OCI-LY7 (cell line): Measurements from ENCODE around the gene KDM4F. TPM values are rescaled to one million over a fixed set of nuclear protein-coding genes. Genes with fewer than 3 reads are reported as not detected.

Experiments
- total RNA-seq, 2 experiments: library from RNA; depleted of rRNA in 1 of 2; stranded (reverse); fragments of >200 nt in 1 of 2; shearing (Covaris generic) in 1 of 2; gene quantifications; 2 replicates each; pipeline ENCODE4 v1.2.3, GENCODE V29; 2014 to 2022

Gene KDM4F
- total RNA-seq, 2 experiments from 2014 or later = not detected

Other genes with a start within 250 kb of the KDM4F start
- 42.5 and 52.3 TPM in 2 replicates for gene CWC15, start 75.9 kb upstream of the KDM4F start, total RNA-seq (2014; rRNA removed; shearing (Covaris generic))
- 66.0 and 73.5 TPM in 2 replicates for gene CWC15, start 75.9 kb upstream of the KDM4F start, total RNA-seq (2022)
- gene KDM4D, start 75.7 kb upstream of the KDM4F start, total RNA-seq (2014; rRNA removed; shearing (Covaris generic)) = 0.62 and 1.0 TPM in 2 replicates
- 1.4 and 1.6 TPM in 2 replicates for gene KDM4D, start 75.7 kb upstream of the KDM4F start, total RNA-seq (2022)
- gene KDM4E, start 24.2 kb upstream of the KDM4F start, total RNA-seq (2014; rRNA removed; shearing (Covaris generic)) = not detected in 2 replicates
- not detected in 2 replicates for gene KDM4E, start 24.2 kb upstream of the KDM4F start, total RNA-seq (2022)
- gene SRSF8, start 17.5 kb downstream of the KDM4F start, total RNA-seq (2014; rRNA removed; shearing (Covaris generic)) = 12.8 and 13.1 TPM in 2 replicates
- gene SRSF8, start 17.5 kb downstream of the KDM4F start, total RNA-seq (2022) = 36.6 and 42.1 TPM in 2 replicates
- 18.5 and 20.4 TPM in 2 replicates for gene ENDOD1, start 40.4 kb downstream of the KDM4F start, total RNA-seq (2014; rRNA removed; shearing (Covaris generic))
- 21.4 and 22.5 TPM in 2 replicates for gene ENDOD1, start 40.4 kb downstream of the KDM4F start, total RNA-seq (2022)
- 3.4 and 4.4 TPM in 2 replicates for gene SESN3, start 181.8 kb downstream of the KDM4F start, total RNA-seq (2014; rRNA removed; shearing (Covaris generic))
- gene SESN3, start 181.8 kb downstream of the KDM4F start, total RNA-seq (2022) = 9.6 and 12.9 TPM in 2 replicates